Ishikawa (cell line): ENCODE data around the gene PIEZO2.

Experiments
- CEBPB ChIP-seq: IDR thresholded peaks from 2 replicates; pipeline ENCODE4 v1.6.1; 2012
- CREB1 ChIP-seq: IDR thresholded peaks from 2 replicates; pipeline ENCODE4 v1.6.1; 2012; ENCODE audit warnings: low read depth
- EGR1 ChIP-seq: IDR thresholded peaks from 2 replicates; pipeline ENCODE4 v1.6.1; 2012
- EP300 ChIP-seq: IDR thresholded peaks from 2 replicates; pipeline ENCODE4 v1.6.1; 2012; ENCODE audit warnings: borderline replicate concordance
- FOXM1 ChIP-seq: IDR thresholded peaks from 2 replicates; pipeline ENCODE4 v1.6.1; 2012; ENCODE audit warnings: low read depth, borderline replicate concordance
- MAX ChIP-seq: IDR thresholded peaks from 2 replicates; pipeline ENCODE4 v1.6.1; 2012
- NFIC ChIP-seq: IDR thresholded peaks from 2 replicates; pipeline ENCODE4 v1.6.1; 2012
- RAD21 ChIP-seq: IDR thresholded peaks from 2 replicates; pipeline ENCODE4 v1.6.1; 2012; ENCODE audit warnings: low read depth
- REST ChIP-seq: IDR thresholded peaks from 2 replicates; pipeline ENCODE4 v1.6.1; 2012; ENCODE audit warnings: low read depth, mild to moderate bottlenecking
- TAF1 ChIP-seq: IDR thresholded peaks from 2 replicates; pipeline ENCODE4 v1.6.1; 2012; ENCODE audit warnings: low read depth, mild to moderate bottlenecking
- TCF12 ChIP-seq: IDR thresholded peaks from 2 replicates; pipeline ENCODE4 v1.6.1; 2012; ENCODE audit warnings: low read depth
- TEAD4 ChIP-seq: IDR thresholded peaks from 2 replicates; pipeline ENCODE4 v1.6.1; 2012
- USF1 ChIP-seq: IDR thresholded peaks from 2 replicates; pipeline ENCODE4 v1.6.1; 2012
- YY1 ChIP-seq: IDR thresholded peaks from 2 replicates; pipeline ENCODE4 v1.6.1; 2012; ENCODE audit warnings: low read depth
- ZBTB7A ChIP-seq: IDR thresholded peaks from 2 replicates; pipeline ENCODE4 v1.6.1; 2012; ENCODE audit warnings: low read depth

PIEZO2 gene

GRCh38 chr18:11066038-11066437 lies 83.3 kb downstream of the PIEZO2 start:
- TF ChIP-seq CREB1 (no peak), NFIC (no peak), FOXM1 (no peak), MAX (no peak), TAF1 (no peak), ZBTB7A (no peak), EP300 (no peak), TCF12 (no peak), EGR1 (no peak), YY1 (no peak), CEBPB (no peak), TEAD4 (no peak), USF1 (no peak), REST (no peak), RAD21 (no peak)

DNA sequence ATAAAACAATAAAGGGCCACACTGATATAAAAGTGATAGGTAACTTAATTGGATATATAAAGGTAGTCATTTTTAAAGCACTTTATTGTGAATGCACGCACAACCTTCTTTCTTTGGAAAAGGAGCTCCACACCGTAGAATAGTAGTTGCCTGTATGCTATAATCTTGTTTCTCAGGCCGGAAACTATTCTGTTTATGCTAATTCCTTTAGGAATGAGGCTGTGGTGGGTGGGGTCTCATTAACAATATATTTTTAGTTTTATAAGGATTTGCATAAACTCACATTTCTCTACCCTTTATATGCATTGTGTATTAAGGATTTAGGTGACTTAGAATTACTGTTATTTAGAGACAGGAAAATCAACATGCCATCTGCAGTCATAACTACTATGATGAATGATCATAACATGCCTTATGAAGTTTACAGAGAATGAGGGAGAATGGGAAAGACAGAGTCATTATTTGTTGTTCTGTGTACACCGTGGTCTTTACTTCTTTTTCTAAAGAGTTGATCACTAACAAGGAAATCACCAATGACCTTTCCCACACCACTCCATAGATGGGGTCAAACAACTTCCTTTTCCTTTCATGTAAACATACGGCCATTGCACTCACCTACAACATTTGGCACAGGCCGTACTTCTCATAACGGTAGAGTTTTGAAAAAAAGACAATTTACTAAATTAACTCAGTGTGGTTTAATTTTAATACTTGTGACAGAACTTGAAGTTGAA lies 84.5 kb downstream of the PIEZO2 start:
- TF ChIP-seq EP300 (no peak), FOXM1 (no peak), TEAD4 (no peak), NFIC (no peak), CREB1 (no peak), RAD21 (no peak), USF1 (no peak), ZBTB7A (no peak), EGR1 (no peak), TCF12 (no peak), YY1 (no peak), MAX (no peak), TAF1 (no peak), REST (no peak), CEBPB (no peak)

- TF ChIP-seq FOXM1, result no peak
- TF ChIP-seq MAX, result no peak
- no peak for TF ChIP-seq USF1
- TF ChIP-seq NFIC, result no peak
- TF ChIP-seq TAF1, result no peak
- no peak for TF ChIP-seq YY1
- TF ChIP-seq RAD21, result no peak
- no peak for TF ChIP-seq CREB1
- no peak for TF ChIP-seq ZBTB7A
- TF ChIP-seq TCF12, result no peak
- no peak for TF ChIP-seq REST
- TF ChIP-seq TEAD4, result no peak
- no peak for TF ChIP-seq EP300
- TF ChIP-seq CEBPB, result no peak
- TF ChIP-seq EGR1, result no peak
These were observed 85.3 kb downstream of the PIEZO2 start for GRCh38 chr18:11064106-11064505.

GRCh38 chr18:11055721-11056120 lies 93.6 kb downstream of the PIEZO2 start:
- TF ChIP-seq TAF1 (no peak), MAX (no peak), NFIC (no peak), CREB1 (no peak), CEBPB (no peak), REST (no peak), TCF12 (no peak)
